ENCODE measurements around the gene DLG2.
"Not testable (repeated sequence)": the region's sequence is repeated elsewhere in the genome, so short reads cannot be mapped to it uniquely, and the experiment has no call there.

DLG2 gene

GRCh38 chr11:85355921-85356320 lies 271.2 kb downstream of the DLG2 start:
- Histone ChIP-seq H3K4me2 (ENCODE audit: low read length) (no peak overlapping the region), H3K9ac (ENCODE audit: low read depth, low read length) (no peak overlapping the region), H3K36me3 (ENCODE audit: insufficient read depth, low read length) (no peaks in the 10 kb centered on the region), H3K27me3 (ENCODE audit: control insufficient read depth, insufficient read depth, low read length) (no peaks in the 10 kb centered on the region), H3K4me3 (ENCODE audit: low read length) (no peak overlapping the region), H3K4me1 (ENCODE audit: control insufficient read depth, insufficient read depth, low read length) (no peaks in the 10 kb centered on the region), H3K9me3 (replicated peaks; ENCODE audit: low read length) (no peaks in the 10 kb centered on the region)

GRCh38 chr11:85349539-85349938 lies 277.6 kb downstream of the DLG2 start:
- not testable (repeated sequence) for H3K27me3 ChIP-seq (ENCODE audit: control insufficient read depth, insufficient read depth, low read length); H3K4me2 ChIP-seq (ENCODE audit: low read length); H3K9ac ChIP-seq (ENCODE audit: low read depth, low read length); H3K36me3 ChIP-seq (ENCODE audit: insufficient read depth, low read length); H3K4me3 ChIP-seq (ENCODE audit: low read length); H3K9me3 ChIP-seq (replicated peaks; ENCODE audit: low read length); H3K4me1 ChIP-seq (ENCODE audit: control insufficient read depth, insufficient read depth, low read length)

- no peaks in the 10 kb centered on the region for H3K4me1 ChIP-seq (ENCODE audit: control insufficient read depth, insufficient read depth, low read length)
- no peaks in the 10 kb centered on the region for H3K9me3 ChIP-seq (replicated peaks; ENCODE audit: low read length)
- H3K4me2 ChIP-seq (ENCODE audit: low read length): no peak overlapping the region
- H3K36me3 ChIP-seq (ENCODE audit: insufficient read depth, low read length): no peaks in the 10 kb centered on the region
- no peak overlapping the region for H3K9ac ChIP-seq (ENCODE audit: low read depth, low read length)
- no peak overlapping the region for H3K4me3 ChIP-seq (ENCODE audit: low read length)
- no peaks in the 10 kb centered on the region for H3K27me3 ChIP-seq (ENCODE audit: control insufficient read depth, insufficient read depth, low read length)
These were observed 278.2 kb downstream of the DLG2 start for GRCh38 chr11:85348945-85349344.

GRCh38 chr11:85347291-85347690 lies 279.9 kb downstream of the DLG2 start:
- Histone ChIP-seq H3K4me2 (ENCODE audit: low read length) (no peak overlapping the region), H3K4me1 (ENCODE audit: control insufficient read depth, insufficient read depth, low read length) (no peaks in the 10 kb centered on the region), H3K27me3 (ENCODE audit: control insufficient read depth, insufficient read depth, low read length) (no peaks in the 10 kb centered on the region), H3K4me3 (ENCODE audit: low read length) (no peak overlapping the region), H3K9me3 (replicated peaks; ENCODE audit: low read length) (no peaks in the 10 kb centered on the region), H3K36me3 (ENCODE audit: insufficient read depth, low read length) (no peaks in the 10 kb centered on the region), H3K9ac (ENCODE audit: low read depth, low read length) (no peak overlapping the region)

GRCh38 chr11:85346484-85346883 lies 280.7 kb downstream of the DLG2 start:
- Histone ChIP-seq H3K9ac (ENCODE audit: low read depth, low read length) (no peak overlapping the region), H3K9me3 (replicated peaks; ENCODE audit: low read length) (no peaks in the 10 kb centered on the region), H3K4me2 (ENCODE audit: low read length) (no peak overlapping the region), H3K4me1 (ENCODE audit: control insufficient read depth, insufficient read depth, low read length) (no peaks in the 10 kb centered on the region), H3K27me3 (ENCODE audit: control insufficient read depth, insufficient read depth, low read length) (no peaks in the 10 kb centered on the region), H3K4me3 (ENCODE audit: low read length) (no peak overlapping the region), H3K36me3 (ENCODE audit: insufficient read depth, low read length) (no peaks in the 10 kb centered on the region)

GRCh38 chr11:85340846-85341245 lies 286.3 kb downstream of the DLG2 start:
- not testable (repeated sequence) for H3K4me2 ChIP-seq (ENCODE audit: low read length); H3K4me3 ChIP-seq (ENCODE audit: low read length); H3K36me3 ChIP-seq (ENCODE audit: insufficient read depth, low read length); H3K27me3 ChIP-seq (ENCODE audit: control insufficient read depth, insufficient read depth, low read length); H3K9ac ChIP-seq (ENCODE audit: low read depth, low read length); H3K9me3 ChIP-seq (replicated peaks; ENCODE audit: low read length); H3K4me1 ChIP-seq (ENCODE audit: control insufficient read depth, insufficient read depth, low read length)

GRCh38 chr11:85318573-85318972 lies 308.6 kb downstream of the DLG2 start:
- Histone ChIP-seq H3K9ac (ENCODE audit: low read depth, low read length) (no peak overlapping the region), H3K4me3 (ENCODE audit: low read length) (no peak overlapping the region), H3K36me3 (ENCODE audit: insufficient read depth, low read length) (no peaks in the 10 kb centered on the region), H3K4me2 (ENCODE audit: low read length) (no peak overlapping the region), H3K4me1 (ENCODE audit: control insufficient read depth, insufficient read depth, low read length) (no peaks in the 10 kb centered on the region), H3K9me3 (replicated peaks; ENCODE audit: low read length) (no peaks in the 10 kb centered on the region), H3K27me3 (ENCODE audit: control insufficient read depth, insufficient read depth, low read length) (peaks cover 4% of the 10 kb centered on the region)

GRCh38 chr11:85316967-85317366 lies 310.2 kb downstream of the DLG2 start:
- Histone ChIP-seq H3K36me3 (ENCODE audit: insufficient read depth, low read length) (no peaks in the 10 kb centered on the region), H3K4me2 (ENCODE audit: low read length) (no peak overlapping the region), H3K4me3 (ENCODE audit: low read length) (no peak overlapping the region), H3K9ac (ENCODE audit: low read depth, low read length) (no peak overlapping the region), H3K4me1 (ENCODE audit: control insufficient read depth, insufficient read depth, low read length) (no peaks in the 10 kb centered on the region), H3K27me3 (ENCODE audit: control insufficient read depth, insufficient read depth, low read length) (peaks cover 4% of the 10 kb centered on the region), H3K9me3 (replicated peaks; ENCODE audit: low read length) (no peaks in the 10 kb centered on the region)

- Histone ChIP-seq H3K36me3 (ENCODE audit: insufficient read depth, low read length) (no peaks in the 10 kb centered on the region), H3K27me3 (ENCODE audit: control insufficient read depth, insufficient read depth, low read length) (peaks cover 4% of the 10 kb centered on the region), H3K9ac (ENCODE audit: low read depth, low read length) (no peak overlapping the region)
These were observed 313.4 kb downstream of the DLG2 start for GRCh38 chr11:85313741-85314140.

GRCh38 chr11:85310479-85310878 lies 316.7 kb downstream of the DLG2 start:
- Histone ChIP-seq H3K36me3 (ENCODE audit: insufficient read depth, low read length) (no peaks in the 10 kb centered on the region), H3K9me3 (replicated peaks; ENCODE audit: low read length) (no peaks in the 10 kb centered on the region)

More at GRCh38 chr11:85313741-85314140, 313.4 kb downstream of the DLG2 start:
- no peaks in the 10 kb centered on the region for H3K4me1 ChIP-seq (ENCODE audit: control insufficient read depth, insufficient read depth, low read length)
- no peak overlapping the region for H3K4me2 ChIP-seq (ENCODE audit: low read length)
- no peaks in the 10 kb centered on the region for H3K9me3 ChIP-seq (replicated peaks; ENCODE audit: low read length)
- no peak overlapping the region for H3K4me3 ChIP-seq (ENCODE audit: low read length)

GRCh38 chr11:85307366-85307765 lies 319.8 kb downstream of the DLG2 start:
- Histone ChIP-seq H3K4me1 (ENCODE audit: control insufficient read depth, insufficient read depth, low read length) (peaks cover 3% of the 10 kb centered on the region), H3K4me2 (ENCODE audit: low read length) (no peak overlapping the region), H3K36me3 (ENCODE audit: insufficient read depth, low read length) (no peaks in the 10 kb centered on the region), H3K9ac (ENCODE audit: low read depth, low read length) (no peak overlapping the region), H3K27me3 (ENCODE audit: control insufficient read depth, insufficient read depth, low read length) (no peaks in the 10 kb centered on the region), H3K4me3 (ENCODE audit: low read length) (no peak overlapping the region), H3K9me3 (replicated peaks; ENCODE audit: low read length) (no peaks in the 10 kb centered on the region)

More at GRCh38 chr11:85310479-85310878, 316.7 kb downstream of the DLG2 start:
- Histone ChIP-seq H3K4me2 (ENCODE audit: low read length) (no peak overlapping the region), H3K4me1 (ENCODE audit: control insufficient read depth, insufficient read depth, low read length) (peaks cover 3% of the 10 kb centered on the region), H3K9ac (ENCODE audit: low read depth, low read length) (no peak overlapping the region), H3K27me3 (ENCODE audit: control insufficient read depth, insufficient read depth, low read length) (no peaks in the 10 kb centered on the region), H3K4me3 (ENCODE audit: low read length) (no peak overlapping the region)

GRCh38 chr11:85301895-85302678 lies 325.1 kb downstream of the DLG2 start:
- Histone ChIP-seq H3K4me2 (ENCODE audit: low read length) (no peak overlapping the region), H3K4me3 (ENCODE audit: low read length) (no peak overlapping the region), H3K36me3 (ENCODE audit: insufficient read depth, low read length) (no peaks in the 10 kb centered on the region), H3K9ac (ENCODE audit: low read depth, low read length) (no peak overlapping the region), H3K27me3 (ENCODE audit: control insufficient read depth, insufficient read depth, low read length) (no peaks in the 10 kb centered on the region), H3K9me3 (replicated peaks; ENCODE audit: low read length) (no peaks in the 10 kb centered on the region), H3K4me1 (ENCODE audit: control insufficient read depth, insufficient read depth, low read length) (peaks cover 4% of the 10 kb centered on the region)

All from skeletal muscle satellite cell (primary cell).